Hypothalamus (tissue), 51 donors: ENCODE measurements around the gene CCDC196.

Source experiments
- DNase-seq, 51 donors: peaks; one replicate each; lab custom pipeline; 2025; lab: John Stamatoyannopoulos, UW

CCDC196 gene

GRCh38 chr14:66485910-66486421, at the start of gene CCDC196:
Gene CCDC196 (plus strand): TSS chr14:66486371. CDS start chr14:66486503, 132 bp downstream.
- no peak for DNase-seq

GRCh38 chr14:66440801-66441200, 45.4 kb upstream of the CCDC196 start:
- no peak for DNase-seq

- DNase-seq = no peak
Observed at GRCh38 chr14:66442953-66443571, 43.1 kb upstream of the CCDC196 start.

GRCh38 chr14:66443785-66444184, 42.4 kb upstream of the CCDC196 start:
- DNase-seq = no peak

- DNase-seq = no peak
Observed at GRCh38 chr14:66444271-66444927, 41.8 kb upstream of the CCDC196 start.

GRCh38 chr14:66445936-66446335, 40.2 kb upstream of the CCDC196 start:
- no peak for DNase-seq

- no peak for DNase-seq
Observed at GRCh38 chr14:66453469-66453868, 32.7 kb upstream of the CCDC196 start.

- no peak for DNase-seq
Observed at GRCh38 chr14:66459603-66460002, 26.6 kb upstream of the CCDC196 start.

GRCh38 chr14:66464261-66464660, 21.9 kb upstream of the CCDC196 start:
- no peak for DNase-seq

- DNase-seq = no peak
Observed at GRCh38 chr14:66468778-66469367, 17.3 kb upstream of the CCDC196 start.

- no peak for DNase-seq
Observed at GRCh38 chr14:66471584-66471983, 14.6 kb upstream of the CCDC196 start.

- no peak for DNase-seq
Observed at GRCh38 chr14:66472251-66472650, 13.9 kb upstream of the CCDC196 start.

GRCh38 chr14:66473223-66473622, 12.9 kb upstream of the CCDC196 start:
- DNase-seq = no peak

GRCh38 chr14:66476964-66477363, 9.2 kb upstream of the CCDC196 start:
- DNase-seq = no peak

GRCh38 chr14:66477567-66477966, 8.6 kb upstream of the CCDC196 start:
- DNase-seq = no peak

- no peak for DNase-seq
Observed at GRCh38 chr14:66482873-66483272, 3.3 kb upstream of the CCDC196 start.

GRCh38 chr14:66483322-66483721, 2.8 kb upstream of the CCDC196 start:
- DNase-seq = no peak

GRCh38 chr14:66485029-66485428, 1.1 kb upstream of the CCDC196 start:
- no peak for DNase-seq

- no peak for DNase-seq
Observed at GRCh38 chr14:66487164-66487563, 993 bp downstream of the CCDC196 start.

GRCh38 chr14:66490143-66491111, 4.3 kb downstream of the CCDC196 start:
- no peak for DNase-seq

- no peak for DNase-seq
Observed at GRCh38 chr14:66493750-66494149, 7.6 kb downstream of the CCDC196 start.
